WTC11 (cell line): ENCODE results near the gene ZNF592. TPM values are rescaled to one million over a fixed set of nuclear protein-coding genes. Genes with fewer than 3 reads are reported as not detected.

ENCODE experiments used
- ATAC-seq: fragments of 200-7000 bp; cut with Tn5 transposase; 2 replicates; pipeline ENCODE4 v1.10.0; 2021; ENCODE audit warnings: mild to moderate bottlenecking, moderate library complexity
- Bru-seq: library from RNA; stranded (reverse); fragments of 400-500 nt; gene quantifications from one replicate; lab custom pipeline; 2021; lab: Mats Ljungman, UMichigan
- CTCF ChIA-PET: fragments of 300-600 bp; sonication (Branson Sonifier 250); formaldehyde crosslinking; loops from one replicate; lab custom pipeline; 2021; ENCODE audit warnings: antibody characterized with exemption; lab: Charles Lee
- POLR2A ChIA-PET: fragments of 350-600 bp; sonication (Branson Sonifier 250); formaldehyde crosslinking; loops from one replicate; lab custom pipeline; 2021; ENCODE audit warnings: antibody characterized with exemption; lab: Charles Lee
- DNase-seq: peaks from one replicate; pipeline ENCODE4 v3.0.0; 2021; ENCODE audit warnings: low spot score
- H3K27ac Mint-ChIP-seq: 2 replicates; pipeline ENCODE4 v1.8.0; 2021; ENCODE audit warnings: mixed read lengths
- H3K27me3 Mint-ChIP-seq: 2 replicates; pipeline ENCODE4 v1.8.0; 2021; ENCODE audit warnings: low read depth, mild to moderate bottlenecking, moderate library complexity, mixed read lengths
- H3K36me3 Mint-ChIP-seq: 2 replicates; pipeline ENCODE4 v1.8.0; 2021; ENCODE audit warnings: mixed read lengths
- H3K4me1 Mint-ChIP-seq: 2 replicates; pipeline ENCODE4 v1.8.0; 2022; ENCODE audit warnings: mixed read lengths
- H3K4me3 Mint-ChIP-seq: 2 replicates; pipeline ENCODE4 v1.8.0; 2021; ENCODE audit warnings: mild to moderate bottlenecking, moderate library complexity, mixed read lengths
- H3K9me3 Mint-ChIP-seq: 2 replicates; pipeline ENCODE4 v1.8.0; 2021; ENCODE audit warnings: mixed read lengths
- ARID4B ChIP-seq: sonication (generic); formaldehyde crosslinking; IDR thresholded peaks from 2 replicates; pipeline ENCODE4 v1.8.0; 2023; ENCODE audit warnings: missing genetic modification reagents, mild to moderate bottlenecking, borderline replicate concordance
- CREM ChIP-seq: sonication (generic); formaldehyde crosslinking; IDR thresholded peaks from 2 replicates; pipeline ENCODE4 v1.8.1; 2022; ENCODE audit warnings: mild to moderate bottlenecking, missing genetic modification reagents, moderate library complexity
- E2F5 ChIP-seq: sonication (generic); formaldehyde crosslinking; IDR thresholded peaks from 2 replicates; pipeline ENCODE4 v1.8.1; 2022; ENCODE audit warnings: mild to moderate bottlenecking, moderate library complexity, missing genetic modification reagents
- ETV6 ChIP-seq: sonication (generic); formaldehyde crosslinking; IDR thresholded peaks from 2 replicates; pipeline ENCODE4 v1.8.1; 2022; ENCODE audit warnings: mild to moderate bottlenecking, missing genetic modification reagents
- GTF2I ChIP-seq: fragments of 250-450 bp; sonication (Bioruptor Pico); conservative IDR thresholded peaks from 2 replicates; pipeline ENCODE4 v1.4.0; 2021; ENCODE audit warnings: mild to moderate bottlenecking
- JAZF1 ChIP-seq: fragments of 250-450 bp; sonication (Bioruptor Pico); IDR thresholded peaks from 2 replicates; pipeline ENCODE4 v1.9.0; 2021; ENCODE audit warnings: moderate library complexity, mild to moderate bottlenecking, inconsistent platforms
- MYBL2 ChIP-seq: sonication (generic); formaldehyde crosslinking; IDR thresholded peaks from 2 replicates; pipeline ENCODE4 v1.8.1; 2023; ENCODE audit warnings: mild to moderate bottlenecking, moderate library complexity, missing genetic modification reagents
- TCF7 ChIP-seq: sonication (generic); formaldehyde crosslinking; IDR thresholded peaks from 2 replicates; pipeline ENCODE4 v1.8.0; 2022; ENCODE audit warnings: mild to moderate bottlenecking, low read depth, missing genetic modification reagents, moderate library complexity
- ZBTB21 ChIP-seq: sonication (generic); formaldehyde crosslinking; IDR thresholded peaks from 2 replicates; pipeline ENCODE4 v1.8.1; 2023; ENCODE audit warnings: mild to moderate bottlenecking, missing genetic modification reagents, borderline replicate concordance
- ZNF121 ChIP-seq: sonication (generic); formaldehyde crosslinking; IDR thresholded peaks from 2 replicates; pipeline ENCODE4 v1.8.0; 2023; ENCODE audit warnings: missing genetic modification reagents
- ZNF138 ChIP-seq: sonication (generic); formaldehyde crosslinking; conservative IDR thresholded peaks from 2 replicates; pipeline ENCODE4 v1.8.1; 2022; ENCODE audit warnings: mild to moderate bottlenecking, moderate library complexity, missing genetic modification reagents
- ZNF263 ChIP-seq: sonication (generic); formaldehyde crosslinking; IDR thresholded peaks from 2 replicates; pipeline ENCODE4 v1.8.1; 2022; ENCODE audit warnings: low read depth, mild to moderate bottlenecking, moderate library complexity, missing genetic modification reagents
- ZNF532 ChIP-seq: fragments of 250-450 bp; sonication (Bioruptor Pico); IDR thresholded peaks from 2 replicates; pipeline ENCODE4 v1.9.0; 2021; ENCODE audit warnings: mild to moderate bottlenecking, borderline replicate concordance
- long read RNA-seq, 3 experiments: library from RNA in 1 of 3; library from capped mRNA in 1 of 3; library from polyadenylated mRNA in 1 of 3; unstranded in 2 of 3; stranded (forward) in 1 of 3; transcript quantifications; one replicate each; pipeline ENCODE4 v2.0.0, GENCODE V29; 2021
- total RNA-seq: library from RNA; stranded (reverse); gene quantifications from 3 replicates; pipeline ENCODE4 v1.2.3, GENCODE V29; 2021
- TF ChIP-seq, protein P1 (sequence below): sonication (generic); formaldehyde crosslinking; IDR thresholded peaks from 2 replicates; pipeline ENCODE4 v1.8.0; 2022; ENCODE audit warnings: mild to moderate bottlenecking, missing genetic modification reagents

The ZNF592 gene
- total RNA-seq (26.7 to 28.0 TPM (median 27.6 TPM) in 3 replicates), Bru-seq, nascent RNA (percentile 68 among the genes with signal in this experiment)
- long read RNA-seq, experiment 1, full-length matches to known transcripts: 55 of 124 reads
- long read RNA-seq, experiment 1, partial matches to known transcripts: 14 of 124 reads
- long read RNA-seq, experiment 1, other reads (novel, unspliced or antisense): 55 of 124 reads
- long read RNA-seq, experiment 2, full-length matches to known transcripts: 8 of 36 reads
- long read RNA-seq, experiment 2, partial matches to known transcripts: 16 of 36 reads
- long read RNA-seq, experiment 2, other reads (novel, unspliced or antisense): 12 of 36 reads
- long read RNA-seq, experiment 3, partial matches to known transcripts: 0 of 2 reads
- long read RNA-seq, experiment 3, other reads (novel, unspliced or antisense): 2 of 2 reads

- no peak for TF ChIP-seq MYBL2
- peak; percentile 61; the same call in 1 of the 2 replicates for TF ChIP-seq ARID4B (CRISPR knock-in tag)
- TF ChIP-seq E2F5 (CRISPR knock-in tag): 0 out of 2 replicates have a peak, but pooled peaks have one; percentile 3
- POLR2A ChIA-PET: interaction anchor here (0.6 to 2.1 kb wide), 6 partner anchors 11 to 32 kb away, joined by 3 to 18 read pairs (median 4); partner anchors contain the start of gene SEC11A
- no peaks in the 10 kb centered on the region; the same call in 1 of the 2 replicates for H3K36me3 Mint-ChIP-seq
These were observed at the start of gene ZNF592 for GRCh38 chr15:84748274-84749110. ZNF592 (plus strand) TSS chr15:84748592; CDS start chr15:84782676, 34,084 bp downstream.

DNA sequence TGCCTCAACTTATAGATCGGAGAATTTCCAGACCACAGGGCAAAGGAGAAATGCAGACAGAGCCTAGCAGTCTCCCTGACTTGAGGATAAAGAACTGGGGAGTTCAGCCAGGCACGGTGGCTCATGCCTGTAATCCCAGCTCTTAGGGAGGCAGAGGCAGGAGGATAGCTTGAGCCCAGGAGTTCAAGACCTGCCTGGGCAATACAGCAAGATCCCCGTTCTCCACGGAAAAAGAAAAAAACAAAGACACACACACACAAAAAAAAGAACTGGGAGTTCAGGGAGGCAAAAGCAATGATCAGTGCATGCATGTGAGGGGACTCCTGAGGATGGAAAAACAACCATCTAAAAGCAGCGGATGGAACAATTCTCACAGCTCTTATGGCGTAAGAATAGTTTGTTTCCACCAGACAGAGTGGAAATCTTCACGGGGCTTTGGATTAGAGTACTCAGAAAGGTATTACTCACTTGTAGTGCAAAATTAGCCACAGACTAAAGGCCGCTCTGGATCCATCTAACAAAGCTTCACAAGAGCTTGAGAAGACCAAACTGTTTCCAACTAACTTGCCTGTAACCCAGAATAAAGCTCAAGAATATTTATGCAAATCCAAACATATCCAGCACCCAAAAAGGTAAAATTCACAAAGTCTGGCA lies 48.7 kb upstream of the ZNF592 start:
- ATAC-seq: no peak
- TF ChIP-seq ZNF121 (CRISPR knock-in tag) (peak; percentile 91), ZBTB21 (CRISPR knock-in tag) (no peak)
- 0 out of 2 replicates have a peak, but pooled peaks cover 2% of the 10 kb centered on the region for H3K4me1 Mint-ChIP-seq
- H3K27me3 Mint-ChIP-seq: no peaks in the 10 kb centered on the region
- no peaks in the 10 kb centered on the region for H3K9me3 Mint-ChIP-seq
- ChIA-PET CTCF (interaction anchor here (1.1 kb wide), 1 partner anchor 112 kb away, joined by 4 read pairs; no protein-coding TSS in a partner anchor), POLR2A (interaction anchor here (0.6 kb wide), 1 partner anchor 76 kb away, joined by 3 read pairs; no protein-coding TSS in a partner anchor)
- no peaks in the 10 kb centered on the region for H3K36me3 Mint-ChIP-seq
- DNase-seq: no peak
- H3K4me3 Mint-ChIP-seq: no peak overlapping the region
- peak overlapping the region; percentile 61 for H3K27ac Mint-ChIP-seq

More at GRCh38 chr15:84748274-84749110, at the start of gene ZNF592:
- H3K27me3 Mint-ChIP-seq: no peaks in the 10 kb centered on the region
- CTCF ChIA-PET: interaction anchor here (0.6 to 1.6 kb wide), 6 partner anchors 10 to 161 kb away, joined by 3 to 9 read pairs (median 4); partner anchors contain the start of gene SEC11A
- H3K4me3 Mint-ChIP-seq: peak within 1 kb of the TSS; percentile 92
- ATAC-seq (peak; percentile 64), DNase-seq (peak; percentile 65)
- H3K4me1 Mint-ChIP-seq: peaks cover 39% of the 10 kb centered on the region
- peak within 1 kb of the TSS; percentile 99 for H3K27ac Mint-ChIP-seq
- H3K9me3 Mint-ChIP-seq: no peaks in the 10 kb centered on the region

- POLR2A ChIA-PET: no interaction called here
- no peaks in the 10 kb centered on the region for H3K27me3 Mint-ChIP-seq
- no peak for ATAC-seq
These were observed 45.4 kb upstream of the ZNF592 start for GRCh38 chr15:84702961-84703482.

More at GRCh38 chr15:84702961-84703482, 45.4 kb upstream of the ZNF592 start:
- CTCF ChIA-PET: interaction anchor here (0.6 kb wide), 1 partner anchor 985 kb away, joined by 3 read pairs; no protein-coding TSS in a partner anchor
- Mint-ChIP-seq H3K4me1 (0 out of 2 replicates have a peak, but pooled peaks cover 2% of the 10 kb centered on the region), H3K27ac (no peak overlapping the region), H3K36me3 (no peaks in the 10 kb centered on the region), H3K9me3 (no peaks in the 10 kb centered on the region), H3K4me3 (no peak overlapping the region)
- TF ChIP-seq ZNF263 (CRISPR knock-in tag): no peak
- no peak for TF ChIP-seq GTF2I (CRISPR knock-in tag)
- TF ChIP-seq ZNF532 (CRISPR knock-in tag): no peak
- no peak for TF ChIP-seq TCF7 (CRISPR knock-in tag)
- TF ChIP-seq, protein P1, sequence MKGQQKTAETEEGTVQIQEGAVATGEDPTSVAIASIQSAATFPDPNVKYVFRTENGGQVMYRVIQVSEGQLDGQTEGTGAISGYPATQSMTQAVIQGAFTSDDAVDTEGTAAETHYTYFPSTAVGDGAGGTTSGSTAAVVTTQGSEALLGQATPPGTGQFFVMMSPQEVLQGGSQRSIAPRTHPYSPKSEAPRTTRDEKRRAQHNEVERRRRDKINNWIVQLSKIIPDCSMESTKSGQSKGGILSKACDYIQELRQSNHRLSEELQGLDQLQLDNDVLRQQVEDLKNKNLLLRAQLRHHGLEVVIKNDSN (CRISPR knock-in tag): no peak
- no peak for TF ChIP-seq CREM
- no peak for TF ChIP-seq ETV6 (CRISPR knock-in tag)
- TF ChIP-seq JAZF1 (CRISPR knock-in tag): no peak
- TF ChIP-seq ZNF138 (CRISPR knock-in tag): no peak
- DNase-seq: no peak
